ENCODE measurements around the gene TSHZ2.

Gene TSHZ2

DNA sequence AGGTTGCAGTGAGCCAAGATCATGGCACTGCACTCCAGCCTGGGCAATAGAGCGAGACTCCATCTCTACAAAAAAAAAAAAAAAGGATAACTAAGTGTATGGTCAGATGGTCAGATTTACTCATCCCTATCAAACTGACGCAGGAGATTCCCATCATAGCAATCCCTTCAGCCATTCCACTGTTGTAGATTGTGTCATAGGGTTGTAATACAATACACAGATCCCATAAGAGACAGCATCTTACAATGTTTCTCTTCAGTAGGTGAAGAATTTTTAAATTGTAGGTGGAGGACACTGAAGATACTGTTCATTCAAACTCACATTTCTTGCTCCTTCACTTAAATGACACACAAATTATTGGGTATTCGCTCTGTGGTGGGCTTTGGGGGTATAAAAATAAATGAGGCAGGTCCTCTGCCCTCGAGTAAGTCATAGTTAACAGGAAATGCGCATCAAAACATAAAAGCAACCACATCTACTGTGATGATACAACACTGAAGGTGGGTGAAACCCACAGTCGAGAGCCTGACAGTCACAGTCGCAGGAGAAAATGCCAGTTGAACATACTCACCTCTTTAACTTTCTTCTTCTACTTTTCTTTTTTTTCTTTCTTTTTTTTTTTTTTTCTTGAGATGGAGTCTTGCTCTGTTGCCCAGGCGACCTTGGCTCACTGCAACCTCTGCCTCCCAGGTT is 416.0 kb downstream of the TSHZ2 start:
- DNase-seq (ENCODE audit: low read depth, low spot score), result no peak

DNA sequence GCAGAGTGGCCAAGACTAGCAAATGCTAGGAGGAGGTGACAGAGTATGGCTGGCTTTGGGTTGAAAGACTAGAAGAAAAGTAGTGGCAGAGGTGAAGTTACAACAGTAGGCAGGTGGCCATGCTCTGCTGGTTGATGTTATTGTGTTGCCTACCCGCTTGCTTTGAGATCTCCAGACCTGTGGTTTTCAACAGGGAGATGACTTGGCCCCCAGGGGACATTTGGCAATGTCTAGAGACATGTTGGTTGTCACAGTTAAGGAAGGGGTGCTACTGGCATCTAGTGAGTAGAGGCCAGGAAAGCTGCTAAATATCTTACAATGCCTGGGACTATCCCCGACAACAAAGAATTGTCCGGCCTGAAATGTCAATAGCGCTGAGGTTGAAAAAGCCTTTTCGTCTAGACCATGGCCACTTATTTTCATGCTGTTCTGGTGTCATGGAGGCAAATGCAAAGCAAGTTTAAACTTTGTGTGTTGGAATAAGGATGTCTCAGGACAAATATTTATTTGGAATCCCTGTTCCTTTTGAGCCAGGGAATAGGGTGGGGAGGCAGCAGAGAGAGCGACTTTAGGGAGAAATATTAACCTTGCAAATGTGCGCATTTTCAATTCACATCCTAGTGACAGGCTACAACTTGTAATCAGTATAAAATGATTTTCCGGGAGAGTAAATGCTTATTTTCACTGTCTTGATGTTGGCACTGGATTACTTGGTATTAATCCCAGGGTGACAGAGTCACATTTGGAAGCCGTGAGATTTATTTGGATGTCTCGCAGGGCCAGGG is 417.6 kb downstream of the TSHZ2 start:
- no peaks in the 10 kb centered on the region for H3K9me3 ChIP-seq (ENCODE audit: control insufficient read depth, insufficient read depth, low read length)
- H3K4me1 ChIP-seq (ENCODE audit: control insufficient read depth, insufficient read depth, low read length), result no peaks in the 10 kb centered on the region
- H3K27me3 ChIP-seq (ENCODE audit: control insufficient read depth, insufficient read depth, low read length), result no peaks in the 10 kb centered on the region
- WGBS (ENCODE audit: insufficient coverage, insufficient read length), result no CpG with 5 or more reads among the region's 10 CpGs
- no peak overlapping the region for H3K4me3 ChIP-seq (ENCODE audit: low read length)
- H3K36me3 ChIP-seq (ENCODE audit: control insufficient read depth, insufficient read depth, low read length), result no peaks in the 10 kb centered on the region
- no peak overlapping the region for H3K27ac ChIP-seq (ENCODE audit: low read length)
- no peak for DNase-seq (ENCODE audit: low read depth, low spot score)

More for the DNA sequence above, 416.0 kb downstream of the TSHZ2 start:
- no peaks in the 10 kb centered on the region for H3K4me1 ChIP-seq (ENCODE audit: control insufficient read depth, insufficient read depth, low read length)
- no peaks in the 10 kb centered on the region for H3K36me3 ChIP-seq (ENCODE audit: control insufficient read depth, insufficient read depth, low read length)
- H3K9me3 ChIP-seq (ENCODE audit: control insufficient read depth, insufficient read depth, low read length), result no peaks in the 10 kb centered on the region
- no peaks in the 10 kb centered on the region for H3K27me3 ChIP-seq (ENCODE audit: control insufficient read depth, insufficient read depth, low read length)
- H3K4me3 ChIP-seq (ENCODE audit: low read length), result no peak overlapping the region
- no CpG with 5 or more reads among the region's 8 CpGs for WGBS (ENCODE audit: insufficient coverage, insufficient read length)
- H3K27ac ChIP-seq (ENCODE audit: low read length), result no peak overlapping the region

DNA sequence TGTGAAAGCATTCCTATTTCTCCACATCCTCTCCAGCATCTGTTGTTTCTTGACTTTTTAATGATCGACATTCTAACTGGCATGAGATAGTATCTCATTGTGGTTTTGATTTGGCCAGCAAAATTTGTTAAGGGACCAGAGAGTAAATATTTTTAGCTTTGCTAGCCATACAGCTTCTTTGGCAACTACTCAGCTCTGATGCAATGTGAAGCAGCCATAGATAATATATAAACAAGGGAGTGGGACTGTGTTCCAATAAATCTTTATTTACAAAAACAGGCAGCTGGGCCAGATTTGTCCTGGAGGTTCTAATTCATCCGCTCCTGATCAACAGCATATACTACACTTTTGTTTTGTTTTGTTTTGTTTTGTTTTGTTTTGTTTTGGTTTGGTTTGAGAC is 418.6 kb downstream of the TSHZ2 start:
- H3K27me3 ChIP-seq (ENCODE audit: control insufficient read depth, insufficient read depth, low read length), result no peaks in the 10 kb centered on the region
- WGBS (ENCODE audit: insufficient coverage, insufficient read length), result no CpG with 5 or more reads among the region's 2 CpGs
- no peaks in the 10 kb centered on the region for H3K36me3 ChIP-seq (ENCODE audit: control insufficient read depth, insufficient read depth, low read length)
- H3K27ac ChIP-seq (ENCODE audit: low read length), result no peak overlapping the region
- no peak for DNase-seq (ENCODE audit: low read depth, low spot score)
- no peak overlapping the region for H3K4me3 ChIP-seq (ENCODE audit: low read length)
- no peaks in the 10 kb centered on the region for H3K9me3 ChIP-seq (ENCODE audit: control insufficient read depth, insufficient read depth, low read length)
- no peaks in the 10 kb centered on the region for H3K4me1 ChIP-seq (ENCODE audit: control insufficient read depth, insufficient read depth, low read length)

DNA sequence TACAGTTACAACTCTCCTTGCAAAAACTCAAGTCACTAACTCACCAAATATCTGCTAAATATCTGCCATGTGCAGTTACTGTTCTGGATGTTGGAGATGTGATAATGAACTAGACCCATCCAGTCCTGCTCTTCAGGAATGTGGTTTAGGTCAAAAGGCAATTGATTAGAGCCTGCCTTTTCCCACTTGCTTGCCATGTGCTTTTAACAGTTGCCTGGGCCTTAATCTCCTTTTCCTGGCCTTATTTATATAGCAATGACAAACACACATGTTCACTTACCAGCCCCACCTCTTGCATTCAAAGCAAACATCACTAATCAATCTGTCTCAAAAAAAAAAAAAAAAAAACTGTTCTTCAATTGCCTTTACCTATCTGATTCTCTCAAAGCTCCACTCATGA is 422.3 kb downstream of the TSHZ2 start:
- no peak for DNase-seq (ENCODE audit: low read depth, low spot score)
- Histone ChIP-seq H3K4me1 (ENCODE audit: control insufficient read depth, insufficient read depth, low read length) (no peaks in the 10 kb centered on the region), H3K9me3 (ENCODE audit: control insufficient read depth, insufficient read depth, low read length) (no peaks in the 10 kb centered on the region), H3K36me3 (ENCODE audit: control insufficient read depth, insufficient read depth, low read length) (no peaks in the 10 kb centered on the region), H3K27me3 (ENCODE audit: control insufficient read depth, insufficient read depth, low read length) (no peaks in the 10 kb centered on the region), H3K4me3 (ENCODE audit: low read length) (no peak overlapping the region), H3K27ac (ENCODE audit: low read length) (no peak overlapping the region)

DNA sequence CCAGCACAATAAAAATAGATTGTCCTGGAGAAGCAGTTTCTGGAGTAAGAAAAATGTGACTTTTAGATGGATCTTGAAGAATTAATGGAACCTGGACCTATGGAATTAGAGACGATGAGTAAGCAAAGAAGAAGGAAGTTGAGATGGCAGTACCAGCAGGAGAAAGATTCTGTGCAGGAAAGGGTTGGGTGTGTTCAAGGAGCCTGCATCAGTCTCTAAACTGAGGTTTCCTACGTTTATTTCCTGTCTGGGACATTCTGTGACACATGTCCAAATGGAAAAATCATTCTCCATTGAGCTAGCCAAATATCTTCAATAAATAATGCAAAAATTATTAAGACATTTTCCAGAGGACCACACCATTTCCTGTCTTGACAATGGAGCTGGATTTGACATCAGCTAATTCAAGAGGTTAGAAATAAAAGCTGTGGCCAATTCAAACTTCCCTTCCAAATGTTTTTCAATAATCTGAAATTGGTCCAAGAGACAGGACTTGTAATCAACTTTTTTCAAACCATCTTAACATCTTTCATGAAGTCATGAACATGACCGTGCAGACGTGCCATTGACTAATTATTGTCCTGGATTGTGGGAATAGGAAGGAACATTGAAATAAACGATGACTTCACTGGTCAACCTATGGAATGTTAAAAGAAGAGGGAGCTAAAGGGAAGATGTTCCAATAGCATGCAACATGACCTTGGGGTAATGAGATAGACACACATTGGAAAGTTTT is 423.2 kb downstream of the TSHZ2 start:
- no peak for DNase-seq (ENCODE audit: low read depth, low spot score)
- no peak overlapping the region for H3K27ac ChIP-seq (ENCODE audit: low read length)
- H3K4me1 ChIP-seq (ENCODE audit: control insufficient read depth, insufficient read depth, low read length), result no peaks in the 10 kb centered on the region
- no peaks in the 10 kb centered on the region for H3K27me3 ChIP-seq (ENCODE audit: control insufficient read depth, insufficient read depth, low read length)
- no peaks in the 10 kb centered on the region for H3K9me3 ChIP-seq (ENCODE audit: control insufficient read depth, insufficient read depth, low read length)
- no CpG with 5 or more reads among the region's 5 CpGs for WGBS (ENCODE audit: insufficient coverage, insufficient read length)
- H3K36me3 ChIP-seq (ENCODE audit: control insufficient read depth, insufficient read depth, low read length), result no peaks in the 10 kb centered on the region
- H3K4me3 ChIP-seq (ENCODE audit: low read length), result no peak overlapping the region

DNA sequence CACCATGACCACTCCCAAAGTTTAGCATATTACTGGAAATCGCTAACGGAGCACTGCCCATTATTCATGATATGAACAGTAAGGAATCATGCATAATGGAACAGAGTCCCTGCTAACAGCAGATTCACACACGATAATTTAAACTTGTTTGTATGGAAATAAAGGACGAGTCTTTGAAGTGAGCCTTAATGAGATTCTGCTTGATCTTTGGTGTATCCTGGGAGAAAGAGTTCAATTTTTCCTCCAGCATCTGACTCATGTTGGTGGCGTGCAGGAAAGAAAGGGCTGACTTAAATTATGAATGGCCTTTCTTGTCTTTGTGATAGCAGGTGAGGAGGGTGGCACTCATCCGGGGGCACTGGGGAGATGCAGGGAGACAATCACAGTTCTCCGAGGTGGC is 426.9 kb downstream of the TSHZ2 start:
- DNase-seq (ENCODE audit: low read depth, low spot score), result no peak
- Histone ChIP-seq H3K9me3 (ENCODE audit: control insufficient read depth, insufficient read depth, low read length) (no peaks in the 10 kb centered on the region), H3K4me3 (ENCODE audit: low read length) (no peak overlapping the region), H3K27ac (ENCODE audit: low read length) (no peak overlapping the region), H3K36me3 (ENCODE audit: control insufficient read depth, insufficient read depth, low read length) (no peaks in the 10 kb centered on the region), H3K4me1 (ENCODE audit: control insufficient read depth, insufficient read depth, low read length) (no peaks in the 10 kb centered on the region), H3K27me3 (ENCODE audit: control insufficient read depth, insufficient read depth, low read length) (no peaks in the 10 kb centered on the region)
- WGBS (ENCODE audit: insufficient coverage, insufficient read length), result no CpG with 5 or more reads among the region's 7 CpGs

DNA sequence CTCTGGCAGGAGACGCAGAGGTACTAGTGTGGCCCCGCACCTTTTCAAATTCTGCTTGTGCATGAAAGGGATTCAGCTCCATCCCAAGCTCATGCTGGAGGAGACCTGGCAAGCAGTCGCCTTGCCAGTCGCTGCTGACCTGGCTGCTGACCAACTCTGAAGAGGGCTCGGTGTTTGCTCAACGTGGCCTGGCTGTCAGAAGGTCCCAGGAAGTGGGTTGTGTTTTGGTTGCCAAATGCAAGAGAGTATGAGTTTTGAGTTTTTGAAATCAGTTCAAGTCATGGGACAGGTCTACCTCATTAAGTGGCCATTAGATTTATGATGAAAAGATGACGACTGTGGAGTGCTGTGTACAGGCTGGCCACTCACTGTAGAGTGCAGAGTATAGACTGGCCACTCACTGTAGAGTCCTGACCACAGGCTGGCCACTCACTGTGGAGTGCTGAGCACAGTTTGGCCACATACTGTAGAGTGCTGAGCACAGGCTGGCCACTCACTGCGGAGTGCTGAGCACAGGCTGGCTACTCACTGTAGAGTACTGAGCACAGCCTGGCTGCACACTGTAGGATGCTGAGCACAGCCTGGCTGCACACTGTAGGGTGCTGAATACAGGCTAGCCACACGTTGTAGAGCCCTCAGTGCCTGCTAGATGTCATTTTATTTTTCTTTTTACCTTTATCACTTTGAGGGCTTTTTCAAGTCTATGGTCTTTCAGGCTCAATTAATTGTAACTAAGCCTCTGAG is 427.6 kb downstream of the TSHZ2 start:
- Histone ChIP-seq H3K27ac (ENCODE audit: low read length) (no peak overlapping the region), H3K4me3 (ENCODE audit: low read length) (no peak overlapping the region), H3K27me3 (ENCODE audit: control insufficient read depth, insufficient read depth, low read length) (no peaks in the 10 kb centered on the region), H3K9me3 (ENCODE audit: control insufficient read depth, insufficient read depth, low read length) (no peaks in the 10 kb centered on the region), H3K4me1 (ENCODE audit: control insufficient read depth, insufficient read depth, low read length) (no peaks in the 10 kb centered on the region), H3K36me3 (ENCODE audit: control insufficient read depth, insufficient read depth, low read length) (no peaks in the 10 kb centered on the region)
- no CpG with 5 or more reads among the region's 9 CpGs for WGBS (ENCODE audit: insufficient coverage, insufficient read length)
- no peak for DNase-seq (ENCODE audit: low read depth, low spot score)

DNA sequence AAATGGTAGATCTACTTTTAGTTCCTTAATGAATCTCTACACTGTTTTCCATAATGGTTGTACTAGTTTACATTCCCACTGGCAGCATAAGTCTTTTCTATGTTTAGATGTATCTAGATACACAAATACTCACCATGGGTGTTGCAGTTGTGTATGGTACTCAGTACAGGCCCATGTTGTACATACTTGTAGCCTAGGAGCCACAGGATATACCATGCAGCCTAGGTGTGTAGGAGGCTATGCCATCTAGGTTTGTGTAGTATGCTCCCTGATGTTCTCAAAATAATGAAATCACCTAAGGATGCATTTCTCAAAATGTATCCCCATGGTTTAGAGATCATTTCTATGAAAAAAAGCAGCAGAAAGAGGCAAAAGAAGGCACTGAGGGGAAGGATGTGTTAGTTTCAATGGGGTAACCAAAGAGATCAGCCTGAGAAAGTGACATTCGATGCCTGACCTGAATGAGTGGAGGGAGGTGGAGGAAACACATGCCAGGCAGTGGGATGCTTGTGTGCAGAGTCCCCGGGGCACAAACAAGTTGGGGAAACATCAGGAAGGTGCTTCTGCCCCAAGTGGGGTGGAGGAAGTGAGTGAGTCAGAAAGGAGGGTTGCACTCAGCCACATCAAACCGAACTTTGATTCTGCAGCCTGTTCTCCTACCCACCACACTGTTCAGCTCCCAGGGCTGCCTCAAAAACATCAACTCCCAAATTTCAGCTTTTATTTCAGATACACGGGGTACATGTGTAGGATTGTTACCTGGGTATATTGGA is 430.3 kb downstream of the TSHZ2 start:
- Histone ChIP-seq H3K27ac (ENCODE audit: low read length) (no peak overlapping the region), H3K4me1 (ENCODE audit: control insufficient read depth, insufficient read depth, low read length) (no peaks in the 10 kb centered on the region), H3K27me3 (ENCODE audit: control insufficient read depth, insufficient read depth, low read length) (no peaks in the 10 kb centered on the region), H3K4me3 (ENCODE audit: low read length) (no peak overlapping the region), H3K36me3 (ENCODE audit: control insufficient read depth, insufficient read depth, low read length) (no peaks in the 10 kb centered on the region), H3K9me3 (ENCODE audit: control insufficient read depth, insufficient read depth, low read length) (no peaks in the 10 kb centered on the region)
- WGBS (ENCODE audit: insufficient coverage, insufficient read length), result no CpG with 5 or more reads among the region's 4 CpGs
- DNase-seq (ENCODE audit: low read depth, low spot score), result no peak

DNA sequence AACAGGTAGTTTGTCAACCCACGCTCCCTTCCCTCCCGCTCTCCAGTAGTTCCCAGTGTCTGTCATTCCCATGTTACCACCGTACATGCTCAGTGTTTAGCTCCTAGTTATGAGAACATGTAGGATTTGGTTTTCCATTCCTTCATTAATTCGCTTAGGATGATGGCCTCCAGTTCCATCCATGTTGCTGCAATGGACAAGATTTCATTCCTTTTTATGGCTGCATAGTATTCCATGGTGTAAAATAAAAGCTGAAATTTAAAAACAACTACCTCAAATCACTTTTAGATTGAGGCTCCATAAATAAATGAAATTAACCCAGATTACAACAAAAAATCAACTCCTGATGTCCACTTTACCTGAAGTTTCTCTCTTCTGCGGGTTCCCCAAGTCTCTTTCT is 430.9 kb downstream of the TSHZ2 start:
- H3K27me3 ChIP-seq (ENCODE audit: control insufficient read depth, insufficient read depth, low read length), result no peaks in the 10 kb centered on the region
- no CpG with 5 or more reads among the region's 5 CpGs for WGBS (ENCODE audit: insufficient coverage, insufficient read length)
- H3K36me3 ChIP-seq (ENCODE audit: control insufficient read depth, insufficient read depth, low read length), result no peaks in the 10 kb centered on the region
- H3K9me3 ChIP-seq (ENCODE audit: control insufficient read depth, insufficient read depth, low read length), result no peaks in the 10 kb centered on the region
- no peak overlapping the region for H3K27ac ChIP-seq (ENCODE audit: low read length)
- H3K4me1 ChIP-seq (ENCODE audit: control insufficient read depth, insufficient read depth, low read length), result no peaks in the 10 kb centered on the region
- no peak for DNase-seq (ENCODE audit: low read depth, low spot score)
- H3K4me3 ChIP-seq (ENCODE audit: low read length), result no peak overlapping the region

DNA sequence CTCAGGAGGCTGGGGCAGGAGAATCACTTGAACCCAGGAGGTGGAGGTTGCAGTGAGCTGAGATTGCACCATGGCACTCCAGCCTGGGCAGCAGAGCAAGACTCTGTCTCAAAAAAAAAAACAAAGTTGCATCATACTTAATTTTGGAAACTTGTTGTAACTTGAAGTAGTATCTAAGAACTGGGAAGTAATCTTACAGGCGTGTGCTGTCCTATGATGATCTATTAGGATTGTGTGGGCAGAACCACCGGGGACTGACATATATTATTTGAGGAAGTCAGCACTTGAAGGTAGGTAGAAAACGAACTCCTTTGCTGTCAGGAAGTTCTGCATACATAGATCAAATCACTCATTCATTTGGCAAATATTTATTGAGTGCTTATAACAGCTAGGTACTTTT is 433.0 kb downstream of the TSHZ2 start:
- DNase-seq (ENCODE audit: low read depth, low spot score), result no peak
- Histone ChIP-seq H3K4me1 (ENCODE audit: control insufficient read depth, insufficient read depth, low read length) (no peaks in the 10 kb centered on the region), H3K36me3 (ENCODE audit: control insufficient read depth, insufficient read depth, low read length) (no peaks in the 10 kb centered on the region), H3K27me3 (ENCODE audit: control insufficient read depth, insufficient read depth, low read length) (no peaks in the 10 kb centered on the region), H3K9me3 (ENCODE audit: control insufficient read depth, insufficient read depth, low read length) (no peaks in the 10 kb centered on the region), H3K27ac (ENCODE audit: low read length) (no peak overlapping the region), H3K4me3 (ENCODE audit: low read length) (no peak overlapping the region)
- no CpG with 5 or more reads among the region's 3 CpGs for WGBS (ENCODE audit: insufficient coverage, insufficient read length)
